Esophagus muscularis mucosa (tissue), 3 donors: ENCODE measurements around the gene GNGT1.

Experiments
- CTCF ChIP-seq, 3 experiments: fragments of 200-600 bp in 2 of 3; fragments of 450-650 bp in 1 of 3; sonication (generic) in 2 of 3; IDR thresholded peaks; one replicate each; pipeline ENCODE4 v1.5.1; 2017 to 2019; ENCODE audit warnings: antibody characterized with exemption in 3 of 3, mild to moderate bottlenecking in 2 of 3, moderate library complexity in 1 of 3
- POLR2AphosphoS5 ChIP-seq, 2 donors: sonication (generic); formaldehyde crosslinking; IDR thresholded peaks; one replicate each; pipeline ENCODE4 v1.6.1; 2017; ENCODE audit warnings: antibody characterized with exemption in 2 of 2

- TF ChIP-seq CTCF (IDR thresholded peaks at IDR 0.05) = no peak
- no peak for TF ChIP-seq POLR2AphosphoS5 (IDR thresholded peaks at IDR 0.05)
Measured at GRCh38 chr7:93866886-93867285, 39.5 kb upstream of the GNGT1 start.
